ENCODE measurements around the gene EML5.

EML5 gene

GRCh38 chr14:88613552-88614010 is 179.2 kb downstream of the EML5 start:
- DNase-seq = peak; percentile 46

DNA sequence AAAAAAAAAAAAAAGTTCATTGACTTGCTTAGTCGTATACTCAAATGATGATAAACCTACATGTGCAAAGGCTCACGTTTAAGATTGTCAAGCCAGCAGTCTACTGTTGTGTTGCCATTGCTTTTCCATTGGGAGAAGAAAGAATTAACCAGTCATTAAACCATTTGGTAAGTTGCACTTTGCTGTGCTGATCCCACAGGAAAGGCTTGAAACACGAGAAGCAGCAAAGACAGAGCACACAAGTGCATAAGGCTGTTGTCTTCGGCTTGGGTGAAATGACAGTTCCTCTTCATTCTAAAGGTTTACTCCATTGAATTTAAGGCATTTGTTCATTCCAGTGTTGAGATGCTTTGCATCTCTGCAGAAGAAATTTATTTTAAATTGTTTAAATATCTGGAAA is 179.8 kb downstream of the EML5 start:
- no peak for DNase-seq

- DNase-seq = no peak
Observed at GRCh38 chr14:88611878-88612277, 180.9 kb downstream of the EML5 start.

DNA sequence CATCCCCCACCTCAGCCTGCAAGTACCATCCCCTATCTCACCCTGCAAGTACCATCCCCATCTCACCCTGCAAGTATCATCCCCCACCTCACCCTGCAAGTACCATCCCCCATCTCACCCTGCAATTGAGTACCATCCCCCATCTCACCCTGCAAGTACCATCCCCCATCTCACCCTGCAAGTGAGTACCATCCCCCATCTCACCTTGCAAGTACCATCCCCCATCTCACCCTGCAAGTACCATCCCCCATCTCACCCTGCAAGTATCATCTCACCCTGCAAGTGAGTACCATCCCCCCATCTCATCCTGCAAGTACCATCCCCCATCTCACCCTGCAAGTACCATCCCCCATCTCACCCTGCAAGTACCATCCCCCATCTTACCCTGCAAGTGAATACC is 184.9 kb downstream of the EML5 start:
- no peak for DNase-seq

DNA sequence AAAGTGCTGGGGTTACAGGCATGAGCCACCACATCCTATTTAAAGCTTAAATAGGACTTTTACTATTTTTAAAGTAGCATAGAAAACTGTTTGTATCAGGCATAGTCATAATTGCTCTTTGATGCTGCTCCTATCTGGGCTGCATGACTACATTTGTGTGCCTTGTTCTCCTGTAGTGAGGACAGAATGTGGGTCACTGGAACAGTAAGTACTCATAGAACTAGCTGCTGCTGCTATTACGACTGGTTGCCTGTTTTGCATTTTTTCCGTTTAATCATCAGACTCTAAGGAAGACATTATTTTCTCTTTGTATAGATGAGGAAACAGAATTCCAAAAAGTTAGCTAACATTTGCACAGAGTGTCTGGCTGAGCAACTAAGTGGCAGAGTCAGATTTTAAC is 187.2 kb downstream of the EML5 start:
- no peak for DNase-seq

- DNase-seq = no peak
Observed at GRCh38 chr14:88604212-88604611, 188.5 kb downstream of the EML5 start.

- DNase-seq = no peak
Observed at GRCh38 chr14:88599761-88600439, 192.9 kb downstream of the EML5 start.

- DNase-seq = no peak
Observed at GRCh38 chr14:88599326-88599725, 193.4 kb downstream of the EML5 start.

- DNase-seq = no peak
Observed at GRCh38 chr14:88598097-88598675, 194.6 kb downstream of the EML5 start.

DNA sequence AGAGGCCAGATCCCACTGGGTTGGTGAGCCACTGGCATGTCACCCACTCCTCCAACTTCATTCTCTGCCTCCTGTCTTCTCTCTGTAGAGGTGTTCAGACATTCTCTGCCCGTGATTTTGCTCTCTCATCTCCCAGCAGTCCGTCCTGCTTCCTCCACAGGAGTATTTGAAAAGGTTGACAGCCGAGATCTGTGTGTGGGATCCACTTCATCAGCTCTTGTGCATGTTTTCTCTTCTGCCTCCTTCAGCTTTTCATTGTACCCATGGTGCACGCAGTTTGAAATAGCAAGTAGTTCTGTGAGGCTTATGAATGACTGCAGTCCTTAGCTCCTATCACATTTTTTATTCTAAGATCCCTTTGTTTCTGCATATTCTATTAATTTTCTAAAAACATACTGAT is 195.2 kb downstream of the EML5 start:
- DNase-seq = no peak

GRCh38 chr14:88597038-88597437 is 195.7 kb downstream of the EML5 start:
- no peak for DNase-seq

DNA sequence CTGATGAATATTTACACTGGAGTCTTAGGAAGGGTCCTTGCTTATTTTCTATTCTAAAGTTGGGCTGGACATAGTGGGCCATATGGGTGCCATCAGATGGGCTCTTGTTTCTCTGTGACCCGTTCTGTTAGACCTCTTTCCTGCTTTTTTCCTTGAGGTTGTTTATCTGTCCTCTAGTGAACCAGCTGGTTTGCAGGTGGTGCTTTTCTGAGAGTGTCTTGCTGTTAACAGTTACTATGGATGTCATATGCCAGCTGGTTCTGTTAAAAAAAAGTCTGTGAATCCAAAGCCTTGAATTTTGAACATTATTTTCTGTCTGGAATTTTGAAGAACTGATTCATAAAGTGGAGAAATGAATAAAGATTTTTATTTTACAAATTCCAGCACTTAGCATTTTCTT is 200.7 kb downstream of the EML5 start:
- no peak for DNase-seq

- DNase-seq = no peak
Observed at GRCh38 chr14:88590173-88590572, 202.6 kb downstream of the EML5 start.

- no peak for DNase-seq
Observed at GRCh38 chr14:88588081-88588480, 204.7 kb downstream of the EML5 start.

DNA sequence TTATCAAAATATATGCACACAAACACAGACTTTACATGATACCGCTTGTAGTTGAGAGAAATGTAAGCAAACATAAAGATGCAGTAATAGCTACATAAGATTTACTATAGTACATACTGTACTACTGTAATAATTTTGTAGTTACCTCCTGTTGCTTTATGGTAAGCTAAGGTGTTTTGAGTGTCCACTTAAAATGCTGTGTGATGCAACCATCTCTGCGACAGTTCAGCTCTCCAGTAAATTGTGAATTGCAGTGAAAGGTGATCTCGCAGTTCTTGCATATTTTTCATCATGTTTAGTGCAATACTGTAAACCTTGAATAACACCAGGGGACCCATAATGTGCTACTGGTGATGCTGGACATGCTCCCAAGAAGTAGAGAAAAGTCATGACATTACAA is 208.3 kb downstream of the EML5 start:
- no peak for DNase-seq

DNA sequence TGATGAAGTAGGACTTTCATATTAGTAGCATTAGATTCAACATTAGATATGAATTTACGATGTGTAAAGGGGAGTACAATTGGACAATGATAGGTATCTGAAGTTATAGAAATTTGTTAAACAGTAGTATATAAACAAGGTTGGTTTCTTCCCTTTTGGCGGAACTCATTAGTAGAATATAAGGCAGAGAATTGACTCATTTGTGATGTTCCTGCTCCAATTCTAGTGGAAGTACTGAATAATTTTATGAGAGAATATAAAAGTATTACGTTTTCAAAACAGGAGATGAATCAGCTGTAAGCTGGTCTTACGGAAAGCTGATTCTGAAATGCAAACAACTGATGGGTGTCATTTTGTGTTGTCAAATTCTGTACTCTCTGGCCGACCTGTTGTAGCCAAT is 216.5 kb downstream of the EML5 start:
- DNase-seq = no peak

- no peak for DNase-seq
Observed at GRCh38 chr14:88572117-88572516, 220.6 kb downstream of the EML5 start.

GRCh38 chr14:88568196-88568595 is 224.6 kb downstream of the EML5 start:
- no peak for DNase-seq

GRCh38 chr14:88565427-88565826 is 227.3 kb downstream of the EML5 start:
- no peak for DNase-seq

DNA sequence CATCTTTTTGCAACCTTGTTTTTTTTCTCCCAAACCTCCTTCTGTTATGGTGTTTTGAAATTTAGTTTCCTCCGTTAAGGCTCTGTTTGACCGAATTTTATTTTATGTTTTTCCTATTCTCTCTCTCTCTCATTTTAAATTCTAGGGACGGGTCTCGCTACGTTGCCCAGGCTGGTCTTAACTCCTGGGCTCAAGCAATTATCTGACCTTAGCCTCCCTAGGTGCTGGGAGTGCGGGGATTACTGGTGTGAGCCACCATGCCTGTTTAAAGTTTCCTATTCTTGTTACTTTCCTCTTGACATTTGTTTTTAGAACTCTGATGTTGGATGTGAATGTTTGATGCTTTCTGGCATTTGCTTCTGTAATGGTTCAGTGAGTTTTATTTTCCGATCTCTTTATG is 228.9 kb downstream of the EML5 start:
- DNase-seq = no peak

DNA sequence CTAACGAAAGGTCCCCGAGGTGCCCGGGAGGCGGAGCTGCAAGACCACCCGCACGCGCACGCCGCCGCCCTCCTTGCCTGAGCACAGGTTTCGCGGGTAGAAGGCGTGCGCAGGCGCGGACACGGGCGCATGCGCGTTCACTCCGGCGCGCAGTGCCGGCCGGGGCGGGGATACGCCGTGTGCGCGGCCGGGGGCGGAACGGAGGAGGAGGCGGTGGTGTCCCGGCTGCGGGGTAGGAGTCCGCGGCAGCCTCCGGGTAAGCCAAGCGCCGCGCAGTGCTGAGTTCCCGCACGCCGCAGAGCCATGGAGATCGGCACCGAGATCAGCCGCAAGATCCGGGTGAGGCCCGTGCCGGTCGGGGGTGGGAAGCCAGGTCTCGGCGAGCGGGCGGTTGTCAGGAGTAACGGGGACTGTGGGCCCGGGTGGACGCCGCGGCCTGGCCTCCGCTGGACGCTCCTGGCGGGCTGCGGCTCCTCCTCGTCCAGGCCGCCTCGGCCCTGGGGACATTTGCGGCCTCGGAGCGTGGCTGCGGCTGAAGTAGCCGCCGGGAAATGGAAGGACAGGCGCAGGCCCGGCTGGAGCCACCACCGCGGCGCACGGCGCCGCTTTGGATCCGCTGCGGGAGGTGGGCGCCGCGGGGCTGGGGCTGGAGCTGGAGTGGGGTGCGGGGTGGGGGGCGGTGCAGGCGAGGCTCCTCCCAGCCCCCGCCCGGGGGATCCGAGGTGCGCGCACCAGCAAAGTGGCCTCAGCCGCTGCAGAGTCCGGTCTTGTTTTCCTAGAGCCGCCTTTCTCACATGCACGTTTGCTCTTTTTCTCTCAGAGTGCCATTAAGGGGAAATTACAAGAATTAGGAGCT is 229.7 kb downstream of the EML5 start, which contains the start of gene ZC3H14:
Gene ZC3H14 (plus strand): TSS at position 207 of the 856 bp plus-strand sequence. CDS start 97 bp downstream, at position 304.
- DNase-seq = peak; percentile 81

- no peak for DNase-seq
Observed at GRCh38 chr14:88562532-88562830, 230.3 kb downstream of the EML5 start.

All from NCI-H226 (cell line).